Caco-2 (cell line): ENCODE data around the gene HIBCH. TPM values are rescaled to one million over a fixed set of nuclear protein-coding genes. Genes with fewer than 3 reads are reported as not detected.

Experiments
- BruUV-seq: library from RNA; stranded (reverse); fragments of 400-500 nt; replicated peaks from 2 replicates; lab custom pipeline; 2021; lab: Mats Ljungman, UMichigan
- CTCF ChIA-PET: fragments of 300-600 bp; sonication (Branson Sonifier 250); formaldehyde crosslinking; loops from one replicate; lab custom pipeline; 2022; ENCODE audit warnings: antibody characterized with exemption; lab: Charles Lee
- POLR2A ChIA-PET: fragments of 300-600 bp; sonication (Branson Sonifier 250); formaldehyde crosslinking; loops from one replicate; lab custom pipeline; 2022; ENCODE audit warnings: antibody characterized with exemption; lab: Charles Lee
- DNase-seq, 2 experiments: peaks; one replicate each; pipeline versions ENCODE4 v3.0.0 to v3.0.0-alpha.2; 2020 to 2022
- H3K27me3 ChIP-seq: replicated peaks from 2 replicates; pipeline ENCODE4 v1.6.0; 2011; ENCODE audit warnings: low read length; ENCODE audit not compliant: control insufficient read depth, insufficient read depth
- H3K36me3 ChIP-seq: 2 replicates; pipeline ENCODE4 v1.5.1; 2011; ENCODE audit warnings: low read length; ENCODE audit not compliant: control insufficient read depth, insufficient read depth
- H3K4me1 ChIP-seq: fragments of 250-450 bp; sonication (Bioruptor Pico); 2 replicates; pipeline ENCODE4 v1.5.1; 2020; ENCODE audit warnings: mild to moderate bottlenecking
- H3K4me3 ChIP-seq: 2 replicates; pipeline ENCODE4 v1.5.1; 2011; ENCODE audit warnings: low read depth, mild to moderate bottlenecking, control low read depth, low read length
- H3K9me3 ChIP-seq: fragments of 250-450 bp; sonication (Bioruptor Pico); 2 replicates; pipeline ENCODE4 v1.5.1; 2020; ENCODE audit warnings: mild to moderate bottlenecking, moderate library complexity
- H3K27ac Mint-ChIP-seq: one replicate; pipeline ENCODE4 v1.8.0; 2022; ENCODE audit warnings: mixed read lengths; ENCODE audit not compliant: unreplicated experiment
- H3K27me3 Mint-ChIP-seq: one replicate; pipeline ENCODE4 v1.8.0; 2022; ENCODE audit warnings: mixed read lengths; ENCODE audit not compliant: insufficient read depth, unreplicated experiment
- H3K36me3 Mint-ChIP-seq: one replicate; pipeline ENCODE4 v1.8.0; 2022; ENCODE audit warnings: mild to moderate bottlenecking, mixed read lengths; ENCODE audit not compliant: insufficient read depth, unreplicated experiment
- H3K4me1 Mint-ChIP-seq: one replicate; pipeline ENCODE4 v1.8.0; 2022; ENCODE audit warnings: low read depth, mixed read lengths; ENCODE audit not compliant: unreplicated experiment
- H3K4me3 Mint-ChIP-seq: one replicate; pipeline ENCODE4 v1.8.0; 2022; ENCODE audit warnings: mild to moderate bottlenecking, moderate library complexity, mixed read lengths; ENCODE audit not compliant: unreplicated experiment
- H3K9me3 Mint-ChIP-seq: one replicate; pipeline ENCODE4 v1.8.0; 2022; ENCODE audit warnings: mixed read lengths; ENCODE audit not compliant: unreplicated experiment
- intact Hi-C: fragments of 100-400 bp; cut with micrococcal nuclease; formaldehyde crosslinking; loops from one replicate; pipeline ENCODE4 v1.10.0; 2022; ENCODE audit not compliant: unreplicated experiment
- total RNA-seq: library from RNA; stranded (reverse); gene quantifications from 2 replicates; pipeline ENCODE4 v1.2.3, GENCODE V29; 2022
- TF ChIP-seq, protein P1 (sequence below), 2 experiments: fragments of 200-600 bp in 1 of 2; IDR thresholded peaks; 1 replicate in 1 of 2; 2 replicates in 1 of 2; pipeline versions ENCODE4 v1.5.1 to v1.8.0; 2011 to 2022; ENCODE audit warnings: antibody characterized with exemption in 1 of 2, control low read depth in 1 of 2, inconsistent platforms in 1 of 2, low read depth in 1 of 2, low read length in 1 of 2, mild to moderate bottlenecking in 1 of 2, moderate library complexity in 1 of 2; ENCODE audit not compliant: insufficient read depth in 1 of 2, severe bottlenecking in 1 of 2, unreplicated experiment in 1 of 2

HIBCH gene
- total RNA-seq, 1 experiment from 2014 or later: 34.4 TPM

DNA sequence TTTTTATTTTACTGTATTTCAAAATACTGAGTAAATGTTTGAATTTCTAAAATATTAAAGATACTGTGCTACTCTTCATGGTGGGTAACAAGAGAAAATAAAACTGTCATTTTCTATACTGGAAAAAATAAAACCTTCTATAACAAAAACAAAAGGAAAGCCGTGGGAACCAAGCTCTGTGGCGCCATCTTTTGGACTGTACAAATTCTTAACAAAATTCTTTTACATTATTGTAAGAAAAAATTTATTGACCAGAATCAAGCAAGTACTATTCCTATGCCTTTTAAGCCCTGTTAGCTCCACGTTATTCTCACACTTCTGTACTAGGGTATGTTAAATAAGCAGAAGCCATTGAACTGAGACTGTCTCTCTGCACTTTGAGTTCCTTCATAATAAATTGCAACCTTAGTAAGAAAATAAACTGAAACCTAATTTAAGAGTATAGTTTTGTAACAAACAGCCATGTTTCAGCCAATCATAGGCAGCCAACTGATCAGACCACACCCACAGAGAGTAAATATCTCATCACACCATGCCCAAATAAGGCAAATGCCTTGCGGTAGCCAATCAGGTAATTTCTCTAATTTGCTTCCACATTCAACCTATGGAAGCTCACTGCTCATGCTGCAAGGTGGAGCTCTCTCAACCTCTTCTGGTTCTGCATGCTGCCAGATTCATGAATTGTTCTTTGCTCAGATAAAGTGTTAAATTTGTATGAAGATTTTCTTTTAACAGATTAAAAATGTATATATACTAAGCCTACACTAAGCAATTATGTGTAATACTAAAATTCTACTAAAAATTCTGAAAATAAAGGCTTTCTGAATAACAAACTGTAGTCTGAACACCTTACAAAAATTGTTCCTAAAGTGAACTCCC, 42.2 kb downstream of the HIBCH start:
- no peaks in the 10 kb centered on the region for H3K27me3 Mint-ChIP-seq
- H3K9me3 ChIP-seq: peaks cover 12% of the 10 kb centered on the region
- intact Hi-C loops: loop anchor here (1.0 to 5.0 kb wide), 3 partner anchors 75 to 188 kb away; a partner anchor contains a TSS
- TF ChIP-seq, protein P1, sequence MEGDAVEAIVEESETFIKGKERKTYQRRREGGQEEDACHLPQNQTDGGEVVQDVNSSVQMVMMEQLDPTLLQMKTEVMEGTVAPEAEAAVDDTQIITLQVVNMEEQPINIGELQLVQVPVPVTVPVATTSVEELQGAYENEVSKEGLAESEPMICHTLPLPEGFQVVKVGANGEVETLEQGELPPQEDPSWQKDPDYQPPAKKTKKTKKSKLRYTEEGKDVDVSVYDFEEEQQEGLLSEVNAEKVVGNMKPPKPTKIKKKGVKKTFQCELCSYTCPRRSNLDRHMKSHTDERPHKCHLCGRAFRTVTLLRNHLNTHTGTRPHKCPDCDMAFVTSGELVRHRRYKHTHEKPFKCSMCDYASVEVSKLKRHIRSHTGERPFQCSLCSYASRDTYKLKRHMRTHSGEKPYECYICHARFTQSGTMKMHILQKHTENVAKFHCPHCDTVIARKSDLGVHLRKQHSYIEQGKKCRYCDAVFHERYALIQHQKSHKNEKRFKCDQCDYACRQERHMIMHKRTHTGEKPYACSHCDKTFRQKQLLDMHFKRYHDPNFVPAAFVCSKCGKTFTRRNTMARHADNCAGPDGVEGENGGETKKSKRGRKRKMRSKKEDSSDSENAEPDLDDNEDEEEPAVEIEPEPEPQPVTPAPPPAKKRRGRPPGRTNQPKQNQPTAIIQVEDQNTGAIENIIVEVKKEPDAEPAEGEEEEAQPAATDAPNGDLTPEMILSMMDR (IDR thresholded peaks at IDR 0.05; ENCODE audit: insufficient read depth in 1 of 2, low read depth in 1 of 2, low read length in 1 of 2, severe bottlenecking in 1 of 2, unreplicated experiment in 1 of 2): peak; percentile 31 to 39
- ChIA-PET POLR2A (no interaction called here), CTCF (no interaction called here)
- peaks cover 35% of the 10 kb centered on the region for H3K36me3 Mint-ChIP-seq
- peak in 1 of 2 experiments; percentile 23 for DNase-seq
- BruUV-seq: no TSS peak
- H3K4me1 ChIP-seq: peaks cover 27% of the 10 kb centered on the region
- no peak overlapping the region for H3K27ac Mint-ChIP-seq
- no peak overlapping the region for H3K4me3 Mint-ChIP-seq
- H3K27me3 ChIP-seq: no peaks in the 10 kb centered on the region
- no peak overlapping the region for H3K4me3 ChIP-seq
- peaks cover 23% of the 10 kb centered on the region for H3K4me1 Mint-ChIP-seq
- H3K36me3 ChIP-seq: 0 out of 2 replicates have a peak, but pooled peaks cover 1% of the 10 kb centered on the region
- H3K9me3 Mint-ChIP-seq: peaks cover 14% of the 10 kb centered on the region

DNA sequence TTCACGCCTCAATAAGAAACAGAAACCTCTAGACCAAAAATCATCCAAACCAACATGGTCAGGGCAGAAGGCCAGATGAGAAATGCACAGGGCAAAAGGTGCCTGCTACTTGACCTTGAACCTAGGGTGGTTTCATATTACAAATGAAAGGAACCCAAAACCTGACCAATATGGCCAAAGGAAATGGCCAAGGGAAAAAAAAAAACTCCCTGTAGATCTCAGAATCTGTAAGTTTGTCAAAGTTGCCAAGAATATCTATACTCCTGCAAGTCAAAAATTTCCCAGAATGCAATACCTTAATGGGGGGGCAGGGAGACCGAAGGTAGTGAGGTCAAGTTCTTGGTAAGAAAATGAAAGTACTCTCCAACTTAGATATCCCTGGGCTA, 47.2 kb downstream of the HIBCH start:
- H3K27ac Mint-ChIP-seq: no peak overlapping the region
- H3K27me3 Mint-ChIP-seq: no peaks in the 10 kb centered on the region

DNA sequence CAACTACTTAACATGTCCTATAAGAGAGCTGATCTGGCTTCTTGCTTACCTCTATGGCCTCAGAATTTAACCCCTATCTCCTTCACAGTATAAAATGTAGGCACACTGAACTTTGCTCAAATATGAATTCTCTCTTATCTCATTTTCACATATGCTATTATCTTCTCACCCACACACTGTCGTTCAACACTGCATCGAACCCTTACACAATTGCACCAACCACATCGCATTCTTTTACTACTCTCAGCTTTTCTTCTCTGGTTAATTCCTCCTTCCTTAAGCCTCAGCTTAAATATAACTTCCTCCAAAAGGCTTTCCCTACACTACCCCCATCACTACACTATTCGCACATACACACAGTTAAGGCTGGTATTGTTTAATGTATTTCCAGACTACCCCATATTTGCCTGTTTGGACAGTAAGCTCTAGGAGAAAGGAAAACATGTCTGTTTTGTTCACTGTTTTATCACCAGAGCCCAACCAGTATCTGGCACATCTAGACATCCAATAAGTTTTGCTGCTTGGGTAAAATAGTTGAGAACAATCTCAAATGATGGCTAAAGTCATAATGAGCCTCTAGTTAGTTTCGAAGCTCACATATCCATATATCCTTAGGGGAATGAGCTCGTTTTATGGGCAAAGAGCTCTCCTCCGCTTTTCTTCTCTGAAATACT, 47.7 kb downstream of the HIBCH start:
- H3K36me3 ChIP-seq: no peaks in the 10 kb centered on the region
- Mint-ChIP-seq H3K4me3 (no peak overlapping the region), H3K36me3 (no peaks in the 10 kb centered on the region), H3K27ac (no peak overlapping the region), H3K27me3 (no peaks in the 10 kb centered on the region), H3K9me3 (no peaks in the 10 kb centered on the region), H3K4me1 (peaks cover 20% of the 10 kb centered on the region)
- no peaks in the 10 kb centered on the region for H3K9me3 ChIP-seq
- TF ChIP-seq, protein P1 (IDR thresholded peaks at IDR 0.05; ENCODE audit: insufficient read depth in 1 of 2, low read depth in 1 of 2, low read length in 1 of 2, severe bottlenecking in 1 of 2, unreplicated experiment in 1 of 2): no peak
- H3K27me3 ChIP-seq: no peaks in the 10 kb centered on the region
- DNase-seq: no peak
- CTCF ChIA-PET: no interaction called here
- no TSS peak for BruUV-seq
- no peak overlapping the region for H3K4me3 ChIP-seq
- peaks cover 14% of the 10 kb centered on the region for H3K4me1 ChIP-seq
- intact Hi-C loops: no loop called here
- POLR2A ChIA-PET: no interaction called here

More for the DNA sequence above, 47.2 kb downstream of the HIBCH start:
- no peak overlapping the region for H3K4me3 Mint-ChIP-seq
- CTCF ChIA-PET: no interaction called here
- no peaks in the 10 kb centered on the region for H3K27me3 ChIP-seq
- BruUV-seq: no TSS peak
- H3K9me3 ChIP-seq: 0 out of 2 replicates have a peak, but pooled peaks cover 5% of the 10 kb centered on the region
- H3K4me3 ChIP-seq: no peak overlapping the region
- intact Hi-C loops: no loop called here
- H3K4me1 Mint-ChIP-seq: peaks cover 20% of the 10 kb centered on the region
- H3K36me3 Mint-ChIP-seq: peaks cover under 1% of the 10 kb centered on the region
- no peaks in the 10 kb centered on the region for H3K9me3 Mint-ChIP-seq
- DNase-seq: no peak
- TF ChIP-seq, protein P1 (IDR thresholded peaks at IDR 0.05; ENCODE audit: insufficient read depth in 1 of 2, low read depth in 1 of 2, low read length in 1 of 2, severe bottlenecking in 1 of 2, unreplicated experiment in 1 of 2): no peak
- POLR2A ChIA-PET: no interaction called here
- H3K4me1 ChIP-seq: peaks cover 9% of the 10 kb centered on the region
- H3K36me3 ChIP-seq: no peaks in the 10 kb centered on the region
